Measurements from ENCODE around the gene CNTNAP5. TPM values are rescaled to one million over a fixed set of nuclear protein-coding genes. Genes with fewer than 3 reads are reported as not detected.
"Not testable (repeated sequence)": the region's sequence is repeated elsewhere in the genome, so short reads cannot be mapped to it uniquely, and the experiment has no call there.

CNTNAP5 gene
- total RNA-seq, 1 experiment from 2014 or later: not detected

DNA sequence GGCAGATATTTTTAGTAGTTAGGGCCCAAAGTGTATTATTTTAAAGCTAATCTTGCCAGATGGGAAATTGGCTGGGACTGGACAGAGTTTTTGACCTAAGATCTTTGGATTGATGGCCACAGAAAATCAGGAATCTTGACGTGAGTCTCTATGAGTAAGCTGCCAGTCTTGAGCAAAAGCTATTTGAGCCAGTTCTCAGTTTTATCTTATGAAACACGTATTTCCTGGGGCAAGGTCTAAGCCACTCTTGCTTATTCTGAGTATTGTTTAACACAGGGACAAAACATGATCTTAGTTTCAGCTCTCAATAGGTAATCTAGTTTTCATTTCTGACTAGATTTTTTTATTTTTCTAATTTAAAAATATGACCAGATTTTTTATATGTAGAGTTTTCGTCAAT is 329.4 kb downstream of the CNTNAP5 start:
- intact Hi-C loops (cut with micrococcal nuclease): no loop called here
- POLR2A ChIA-PET: no interaction called here

DNA sequence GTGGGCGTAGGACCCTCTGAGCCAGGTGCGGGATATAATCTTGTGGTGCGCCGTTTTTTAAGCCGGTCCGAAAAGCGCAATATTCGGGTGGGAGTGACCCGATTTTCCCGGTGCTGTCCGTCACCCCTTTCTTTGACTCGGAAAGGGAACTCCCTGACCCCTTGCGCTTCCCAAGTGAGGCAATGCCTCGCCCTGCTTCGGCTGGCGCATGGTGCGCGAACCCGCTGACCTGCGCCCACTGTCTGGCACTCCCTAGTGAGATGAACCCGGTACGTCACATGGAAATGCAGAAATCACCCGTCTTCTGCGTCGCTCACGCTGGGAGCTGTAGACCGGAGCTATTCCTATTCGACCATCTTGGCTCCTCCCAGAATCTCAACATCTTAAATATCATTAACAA is 336.9 kb downstream of the CNTNAP5 start:
- BruUV-seq (replicated peaks); DNase-seq (ENCODE audit: unreplicated experiment); H3K4me3 Mint-ChIP-seq (ENCODE audit: unreplicated experiment); H3K4me1 Mint-ChIP-seq (ENCODE audit: insufficient read depth, unreplicated experiment); CTCF ChIA-PET; H3K27ac Mint-ChIP-seq (ENCODE audit: low read depth, unreplicated experiment); H3K27me3 Mint-ChIP-seq (ENCODE audit: insufficient read depth, unreplicated experiment); H3K36me3 Mint-ChIP-seq (ENCODE audit: insufficient read depth, unreplicated experiment); intact Hi-C loops (cut with micrococcal nuclease); POLR2A ChIA-PET; H3K9me3 Mint-ChIP-seq (ENCODE audit: unreplicated experiment): not testable (repeated sequence)

More for the DNA sequence above, 329.4 kb downstream of the CNTNAP5 start:
- no TSS peak for BruUV-seq (replicated peaks)
- Mint-ChIP-seq H3K4me3 (ENCODE audit: unreplicated experiment) (no peak overlapping the region), H3K4me1 (ENCODE audit: insufficient read depth, unreplicated experiment) (no peaks in the 10 kb centered on the region), H3K27me3 (ENCODE audit: insufficient read depth, unreplicated experiment) (no peaks in the 10 kb centered on the region), H3K27ac (ENCODE audit: low read depth, unreplicated experiment) (no peak overlapping the region), H3K36me3 (ENCODE audit: insufficient read depth, unreplicated experiment) (no peaks in the 10 kb centered on the region), H3K9me3 (ENCODE audit: unreplicated experiment) (no peaks in the 10 kb centered on the region)
- CTCF ChIA-PET: no interaction called here
- no peak for DNase-seq (ENCODE audit: unreplicated experiment)
- TF ChIP-seq, protein P1, sequence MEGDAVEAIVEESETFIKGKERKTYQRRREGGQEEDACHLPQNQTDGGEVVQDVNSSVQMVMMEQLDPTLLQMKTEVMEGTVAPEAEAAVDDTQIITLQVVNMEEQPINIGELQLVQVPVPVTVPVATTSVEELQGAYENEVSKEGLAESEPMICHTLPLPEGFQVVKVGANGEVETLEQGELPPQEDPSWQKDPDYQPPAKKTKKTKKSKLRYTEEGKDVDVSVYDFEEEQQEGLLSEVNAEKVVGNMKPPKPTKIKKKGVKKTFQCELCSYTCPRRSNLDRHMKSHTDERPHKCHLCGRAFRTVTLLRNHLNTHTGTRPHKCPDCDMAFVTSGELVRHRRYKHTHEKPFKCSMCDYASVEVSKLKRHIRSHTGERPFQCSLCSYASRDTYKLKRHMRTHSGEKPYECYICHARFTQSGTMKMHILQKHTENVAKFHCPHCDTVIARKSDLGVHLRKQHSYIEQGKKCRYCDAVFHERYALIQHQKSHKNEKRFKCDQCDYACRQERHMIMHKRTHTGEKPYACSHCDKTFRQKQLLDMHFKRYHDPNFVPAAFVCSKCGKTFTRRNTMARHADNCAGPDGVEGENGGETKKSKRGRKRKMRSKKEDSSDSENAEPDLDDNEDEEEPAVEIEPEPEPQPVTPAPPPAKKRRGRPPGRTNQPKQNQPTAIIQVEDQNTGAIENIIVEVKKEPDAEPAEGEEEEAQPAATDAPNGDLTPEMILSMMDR (IDR thresholded peaks at IDR 0.05; ENCODE audit: unreplicated experiment): no peak

DNA sequence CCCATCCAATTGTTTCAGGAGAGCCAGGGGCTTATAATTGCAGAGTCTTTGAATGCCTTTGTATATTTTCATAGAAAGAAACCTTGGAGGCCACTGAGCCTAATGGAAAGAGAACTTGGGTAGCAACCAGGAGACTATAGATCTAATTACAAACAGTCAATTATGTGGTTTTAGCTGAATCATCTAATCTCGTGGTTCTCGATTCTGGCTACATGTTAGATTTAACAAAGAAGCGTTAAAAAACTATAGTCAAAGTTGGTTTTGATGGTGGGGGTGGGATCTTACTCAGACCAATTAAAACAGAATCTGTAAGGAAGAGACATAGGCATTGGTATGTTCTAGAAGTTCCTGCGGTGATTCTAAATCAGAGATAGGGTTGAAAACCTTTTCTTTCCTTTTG is 344.1 kb downstream of the CNTNAP5 start:
- ChIA-PET POLR2A (no interaction called here), CTCF (interaction anchor here (0.6 kb wide), 2 partner anchors 1613 to 1851 kb away, joined by 3 to 4 read pairs; no protein-coding TSS in a partner anchor)
- peaks cover 6% of the 10 kb centered on the region for H3K9me3 Mint-ChIP-seq (ENCODE audit: unreplicated experiment)
- no peak for DNase-seq (ENCODE audit: unreplicated experiment)
- TF ChIP-seq, protein P1 (IDR thresholded peaks at IDR 0.05; ENCODE audit: unreplicated experiment): no peak
- H3K36me3 Mint-ChIP-seq (ENCODE audit: insufficient read depth, unreplicated experiment): no peaks in the 10 kb centered on the region
- no TSS peak for BruUV-seq (replicated peaks)
- intact Hi-C loops (cut with micrococcal nuclease): no loop called here
- peaks cover 7% of the 10 kb centered on the region for H3K4me1 Mint-ChIP-seq (ENCODE audit: insufficient read depth, unreplicated experiment)
- no peak overlapping the region for H3K4me3 Mint-ChIP-seq (ENCODE audit: unreplicated experiment)
- no peaks in the 10 kb centered on the region for H3K27me3 Mint-ChIP-seq (ENCODE audit: insufficient read depth, unreplicated experiment)
- no peak overlapping the region for H3K27ac Mint-ChIP-seq (ENCODE audit: low read depth, unreplicated experiment)

DNA sequence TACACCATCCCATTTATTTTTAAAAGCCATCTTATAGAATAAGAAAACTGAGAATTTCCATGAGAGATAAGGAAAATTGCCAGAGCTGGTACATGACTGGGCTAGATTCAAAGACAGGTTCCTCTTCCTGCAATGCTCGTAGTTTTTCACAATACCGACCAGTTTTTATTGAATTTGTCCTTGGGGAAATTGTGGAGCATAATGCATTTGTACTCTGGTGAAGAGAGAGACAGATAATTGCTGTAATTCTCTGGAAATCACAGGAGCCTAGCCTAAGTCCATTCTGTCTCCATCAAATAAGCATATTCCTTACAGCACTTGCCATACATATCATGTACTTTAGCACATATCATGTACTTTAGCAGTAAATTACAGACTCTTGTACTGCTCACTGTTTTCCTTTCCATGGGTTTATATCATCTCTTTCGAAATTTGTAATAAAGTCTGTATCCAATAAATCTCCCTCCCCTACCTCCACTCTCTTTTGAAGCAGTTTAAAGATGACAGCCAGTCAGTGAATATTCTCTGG is 355.2 kb downstream of the CNTNAP5 start:
- DNase-seq (ENCODE audit: unreplicated experiment): no peak
- ChIA-PET POLR2A (interaction anchor here (0.6 kb wide), 1 partner anchor 97 kb away, joined by 3 read pairs; no protein-coding TSS in a partner anchor), CTCF (no interaction called here)
- H3K4me1 Mint-ChIP-seq (ENCODE audit: insufficient read depth, unreplicated experiment): peaks cover 7% of the 10 kb centered on the region
- TF ChIP-seq, protein P1 (IDR thresholded peaks at IDR 0.05; ENCODE audit: unreplicated experiment): no peak
- no peaks in the 10 kb centered on the region for H3K36me3 Mint-ChIP-seq (ENCODE audit: insufficient read depth, unreplicated experiment)
- no peaks in the 10 kb centered on the region for H3K27me3 Mint-ChIP-seq (ENCODE audit: insufficient read depth, unreplicated experiment)
- no peak overlapping the region for H3K4me3 Mint-ChIP-seq (ENCODE audit: unreplicated experiment)
- no TSS peak for BruUV-seq (replicated peaks)
- H3K9me3 Mint-ChIP-seq (ENCODE audit: unreplicated experiment): no peaks in the 10 kb centered on the region
- no peak overlapping the region for H3K27ac Mint-ChIP-seq (ENCODE audit: low read depth, unreplicated experiment)
- intact Hi-C loops (cut with micrococcal nuclease): no loop called here
